GM12878 (cell line): ENCODE measurements around the gene MGAT5. TPM values are rescaled to one million over a fixed set of nuclear protein-coding genes. Genes with fewer than 3 reads are reported as not detected.
A peak's percentile ranks its signal among the peaks of the same experiment; 100 is the strongest.

ENCODE experiments used
- ATF2 ChIP-seq: IDR thresholded peaks from 2 replicates; pipeline ENCODE4 v1.6.1; 2012; ENCODE audit warnings: low read length, inconsistent platforms
- CTCF ChIP-seq, 3 experiments: IDR thresholded peaks in 2 of 3; conservative IDR thresholded peaks in 1 of 3; 2 replicates each; pipeline ENCODE4 v1.5.1; 2011; ENCODE audit warnings: low read depth in 3 of 3, low read length in 3 of 3, mild to moderate bottlenecking in 3 of 3, control low read depth in 2 of 3, moderate library complexity in 2 of 3, inconsistent platforms in 1 of 3, mixed read lengths in 1 of 3; ENCODE audit not compliant: control insufficient read depth in 2 of 3, insufficient read depth in 1 of 3; ENCODE audit errors: extremely low read depth in 1 of 3
- HDGF ChIP-seq: fragments of 450-650 bp; IDR thresholded peaks from 2 replicates; pipeline ENCODE4 v1.6.1; 2016; ENCODE audit warnings: antibody characterized with exemption
- HSF1 ChIP-seq: fragments of 150-350 bp; IDR thresholded peaks from 2 replicates; pipeline ENCODE4 v1.6.1; 2014; ENCODE audit warnings: mild to moderate bottlenecking, low read depth, low read length
- IKZF2 ChIP-seq, 2 experiments: fragments of 450-650 bp; IDR thresholded peaks; 2 replicates each; pipeline ENCODE4 v1.6.1; 2017; ENCODE audit warnings: mild to moderate bottlenecking in 2 of 2, moderate library complexity in 2 of 2
- JUND ChIP-seq: IDR thresholded peaks from 2 replicates; pipeline ENCODE4 v1.6.1; 2012; ENCODE audit warnings: low read depth, mild to moderate bottlenecking, low read length, improper control_type of control experiment, moderate library complexity
- NFIC ChIP-seq: IDR thresholded peaks from 2 replicates; pipeline ENCODE4 v1.6.1; 2012; ENCODE audit warnings: low read depth, mild to moderate bottlenecking, inconsistent platforms, low read length, moderate library complexity
- NR2C2 ChIP-seq: IDR thresholded peaks from 2 replicates; pipeline ENCODE4 v1.6.1; 2011; ENCODE audit warnings: borderline replicate concordance, low read depth; ENCODE audit not compliant: control insufficient read depth, insufficient read length
- POLR2A ChIP-seq: IDR thresholded peaks from 2 replicates; pipeline ENCODE4 v1.6.1; 2011; ENCODE audit warnings: low read depth, mild to moderate bottlenecking, low read length
- SIN3A ChIP-seq: IDR thresholded peaks from 2 replicates; pipeline ENCODE4 v1.6.1; 2012; ENCODE audit warnings: low read depth, low read length, improper control_type of control experiment
- SMC3 ChIP-seq: IDR thresholded peaks from 2 replicates; pipeline ENCODE4 v1.6.1; 2011; ENCODE audit warnings: low read length, improper control_type of control experiment, borderline replicate concordance
- SPI1 ChIP-seq: IDR thresholded peaks from 2 replicates; pipeline ENCODE4 v1.6.1; 2011; ENCODE audit warnings: low read depth, mild to moderate bottlenecking, low read length, moderate library complexity, borderline replicate concordance; ENCODE audit not compliant: insufficient read depth
- ZBTB40 ChIP-seq: fragments of 450-650 bp; IDR thresholded peaks from 2 replicates; pipeline ENCODE4 v1.6.1; 2016; ENCODE audit warnings: mild to moderate bottlenecking, moderate library complexity, borderline replicate concordance
- ZNF592 ChIP-seq: fragments of 450-650 bp; IDR thresholded peaks from 2 replicates; pipeline ENCODE4 v1.6.1; 2017; ENCODE audit warnings: mild to moderate bottlenecking, moderate library complexity
- ZNF622 ChIP-seq: fragments of 450-650 bp; IDR thresholded peaks from 2 replicates; pipeline ENCODE4 v1.6.1; 2017; ENCODE audit warnings: mild to moderate bottlenecking, inconsistent platforms
- polyA plus RNA-seq, 11 experiments: library from polyadenylated mRNA; depleted of rRNA in 4 of 11; unstranded in 6 of 11; stranded (reverse) in 5 of 11; fragments of >200 nt; fragmentation: Nextera tagmentation in 4 of 11; fragmentation: Illumina TruSeq in 1 of 11; extraction: Ambion mirVana in 4 of 11; extraction: Trizol in 1 of 11; gene quantifications; 1 replicate in 1 of 11; 2 replicates in 10 of 11; pipeline versions ENCODE4 v1.2.1 to v1.2.3, GENCODE V29; 2011 to 2016; ENCODE audit warnings: inconsistent platforms in 2 of 11, missing spikeins in 2 of 11, low read depth in 1 of 11
- total RNA-seq, 4 experiments: library from RNA; depleted of rRNA in 3 of 4; stranded (reverse); fragments of >200 nt in 3 of 4; fragmentation: Illumina TruSeq in 1 of 4; extraction: Trizol in 1 of 4; gene quantifications; 2 replicates each; pipeline versions ENCODE4 v1.2.1 to v1.2.3, GENCODE V29; 2013 to 2021

Gene MGAT5
- total and polyA plus RNA-seq, 10 of the 15 experiments (the other 5 are each of a cell fraction or from before 2014, with no cell fraction given), result 4.9 to 104 (median 36.2) TPM

- TF ChIP-seq ZBTB40, result no peak
- TF ChIP-seq ATF2, result peak; percentile 92
- TF ChIP-seq SMC3, result 0 out of 2 replicates have a peak, but pooled peaks have one; percentile 13
- TF ChIP-seq SPI1, result peak; percentile 91
- no peak for TF ChIP-seq HDGF
- TF ChIP-seq HSF1, result no peak
- 0 out of 2 replicates have a peak, but pooled peaks have one; percentile 7 for TF ChIP-seq JUND
- TF ChIP-seq ZNF622, result no peak
- TF ChIP-seq IKZF2 (IDR thresholded peaks at IDR 0.05), result peak; percentile 86 to 92; a peak in 3 of 4 replicates
- TF ChIP-seq NR2C2, result no peak
- TF ChIP-seq SIN3A, result no peak
- TF ChIP-seq POLR2A, result no peak
- no peak for TF ChIP-seq ZNF592
- TF ChIP-seq CTCF (IDR thresholded peaks at IDR 0.05 in 2 of 3, conservative IDR thresholded peaks at IDR 0.05 in 1 of 3; ENCODE audit: control insufficient read depth in 2 of 3, extremely low read depth in 1 of 3, insufficient read depth in 1 of 3, low read depth in 3 of 3, low read length in 3 of 3), result no peak
- peak; percentile 90 for TF ChIP-seq NFIC
These were observed 21.4 kb downstream of the MGAT5 start (continued) for GRCh38 chr2:134275058-134275862.
